Measurements from ENCODE around the gene ARRB1. TPM values are rescaled to one million over a fixed set of nuclear protein-coding genes. Genes with fewer than 3 reads are reported as not detected.
A peak's percentile ranks its signal among the peaks of the same experiment; 100 is the strongest.
"Not testable (repeated sequence)": the region's sequence is repeated elsewhere in the genome, so short reads cannot be mapped to it uniquely, and the experiment has no call there.

ARRB1 gene
- total RNA-seq, 1 donor from 2014 or later = 38.0 TPM

DNA sequence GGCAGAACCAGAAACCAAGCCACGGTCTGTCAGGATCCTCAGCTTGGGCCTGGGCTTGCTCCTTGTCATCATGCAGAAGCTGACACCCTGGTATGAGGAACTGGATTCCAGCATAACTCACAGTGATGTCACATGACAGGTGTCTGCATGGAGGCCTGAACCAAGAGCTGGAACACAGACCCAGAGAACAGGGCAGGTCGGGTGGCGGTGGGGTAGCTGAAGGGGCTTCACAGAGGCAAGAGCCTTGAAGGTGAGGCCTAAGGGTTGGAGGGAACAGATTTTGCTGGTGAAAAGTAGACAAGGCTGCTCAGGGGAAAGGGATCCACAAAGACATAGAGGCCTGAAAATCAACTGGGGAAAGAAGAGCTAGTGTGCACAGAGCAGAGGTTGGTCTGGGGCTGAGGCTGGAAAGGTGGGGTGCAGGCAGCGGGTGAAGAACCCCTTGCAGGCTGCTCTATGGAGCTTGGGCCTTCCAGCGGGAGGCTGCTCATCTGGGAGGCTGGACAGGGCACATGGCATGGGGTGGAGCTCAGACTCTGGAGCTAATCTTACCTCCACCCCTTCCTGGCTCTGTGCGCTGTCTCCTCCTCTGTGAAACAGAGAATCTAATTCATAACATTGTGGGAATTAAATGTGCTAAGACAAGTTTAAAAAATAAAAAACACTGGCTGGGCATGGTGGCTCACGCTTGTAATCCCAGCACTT, 29.4 kb upstream of the ARRB1 start:
- no peaks in the 10 kb centered on the region for H3K27me3 Mint-ChIP-seq (ENCODE audit: unreplicated experiment)
- peaks cover 3% of the 10 kb centered on the region for H3K9me3 Mint-ChIP-seq (ENCODE audit: unreplicated experiment)
- no peaks in the 10 kb centered on the region for H3K36me3 Mint-ChIP-seq (ENCODE audit: unreplicated experiment)
- H3K4me3 Mint-ChIP-seq (ENCODE audit: unreplicated experiment) = no peak overlapping the region
- no peak for DNase-seq
- H3K4me1 Mint-ChIP-seq (ENCODE audit: low read depth, unreplicated experiment) = peaks cover 1% of the 10 kb centered on the region
- H3K27ac Mint-ChIP-seq (ENCODE audit: unreplicated experiment) = no peak overlapping the region
- TF ChIP-seq, protein P1, sequence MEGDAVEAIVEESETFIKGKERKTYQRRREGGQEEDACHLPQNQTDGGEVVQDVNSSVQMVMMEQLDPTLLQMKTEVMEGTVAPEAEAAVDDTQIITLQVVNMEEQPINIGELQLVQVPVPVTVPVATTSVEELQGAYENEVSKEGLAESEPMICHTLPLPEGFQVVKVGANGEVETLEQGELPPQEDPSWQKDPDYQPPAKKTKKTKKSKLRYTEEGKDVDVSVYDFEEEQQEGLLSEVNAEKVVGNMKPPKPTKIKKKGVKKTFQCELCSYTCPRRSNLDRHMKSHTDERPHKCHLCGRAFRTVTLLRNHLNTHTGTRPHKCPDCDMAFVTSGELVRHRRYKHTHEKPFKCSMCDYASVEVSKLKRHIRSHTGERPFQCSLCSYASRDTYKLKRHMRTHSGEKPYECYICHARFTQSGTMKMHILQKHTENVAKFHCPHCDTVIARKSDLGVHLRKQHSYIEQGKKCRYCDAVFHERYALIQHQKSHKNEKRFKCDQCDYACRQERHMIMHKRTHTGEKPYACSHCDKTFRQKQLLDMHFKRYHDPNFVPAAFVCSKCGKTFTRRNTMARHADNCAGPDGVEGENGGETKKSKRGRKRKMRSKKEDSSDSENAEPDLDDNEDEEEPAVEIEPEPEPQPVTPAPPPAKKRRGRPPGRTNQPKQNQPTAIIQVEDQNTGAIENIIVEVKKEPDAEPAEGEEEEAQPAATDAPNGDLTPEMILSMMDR (IDR thresholded peaks at IDR 0.05; ENCODE audit: partially characterized antibody, unreplicated experiment) = no peak

DNA sequence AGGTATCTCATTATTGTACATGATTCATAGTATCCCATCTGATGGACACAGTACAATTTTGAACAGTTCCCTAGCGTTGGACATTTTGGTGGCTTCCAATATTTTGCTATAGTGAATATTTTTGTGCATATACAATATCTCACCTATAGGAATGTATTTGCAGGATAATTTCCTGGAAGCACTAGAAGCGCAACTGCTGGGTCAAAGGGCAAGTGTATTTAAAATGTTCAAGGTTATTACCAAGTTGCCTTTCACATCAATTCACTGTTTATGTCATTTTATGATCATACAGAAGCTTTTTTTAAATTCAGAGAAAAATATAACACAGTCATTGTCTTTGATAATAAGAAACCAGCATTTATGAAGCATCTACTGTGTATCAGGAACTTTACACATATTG, 28.8 kb upstream of the ARRB1 start:
- H3K4me3 Mint-ChIP-seq (ENCODE audit: unreplicated experiment) = no peak overlapping the region
- no peaks in the 10 kb centered on the region for H3K36me3 Mint-ChIP-seq (ENCODE audit: unreplicated experiment)
- H3K27me3 Mint-ChIP-seq (ENCODE audit: unreplicated experiment) = peaks cover 2% of the 10 kb centered on the region
- no peak for DNase-seq
- H3K4me1 Mint-ChIP-seq (ENCODE audit: low read depth, unreplicated experiment) = peaks cover 1% of the 10 kb centered on the region
- TF ChIP-seq, protein P1 (IDR thresholded peaks at IDR 0.05; ENCODE audit: partially characterized antibody, unreplicated experiment) = no peak
- peaks cover 3% of the 10 kb centered on the region for H3K9me3 Mint-ChIP-seq (ENCODE audit: unreplicated experiment)
- no peak overlapping the region for H3K27ac Mint-ChIP-seq (ENCODE audit: unreplicated experiment)

DNA sequence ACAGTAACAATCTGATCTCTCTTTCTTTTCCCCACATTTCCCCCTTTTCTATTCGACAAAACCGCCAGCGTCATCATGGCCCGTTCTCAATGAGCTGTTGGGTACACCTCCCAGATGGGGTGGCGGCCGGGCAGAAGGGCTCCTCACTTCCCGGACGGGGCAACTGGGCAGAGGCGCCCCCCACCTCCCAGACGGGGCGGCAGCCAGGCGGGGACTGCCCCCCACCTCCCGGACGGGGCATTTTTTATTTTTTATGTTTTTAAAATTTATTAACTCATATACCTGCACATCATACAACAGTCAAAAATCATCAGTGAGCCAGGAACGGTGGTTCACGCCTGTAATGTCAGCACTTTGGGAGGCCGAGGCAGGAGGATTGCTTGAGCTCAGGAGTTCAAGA, 27.3 kb upstream of the ARRB1 start:
- not testable (repeated sequence) for H3K27ac Mint-ChIP-seq (ENCODE audit: unreplicated experiment); H3K27me3 Mint-ChIP-seq (ENCODE audit: unreplicated experiment); H3K4me3 Mint-ChIP-seq (ENCODE audit: unreplicated experiment); H3K9me3 Mint-ChIP-seq (ENCODE audit: unreplicated experiment); DNase-seq; H3K36me3 Mint-ChIP-seq (ENCODE audit: unreplicated experiment); H3K4me1 Mint-ChIP-seq (ENCODE audit: low read depth, unreplicated experiment)

DNA sequence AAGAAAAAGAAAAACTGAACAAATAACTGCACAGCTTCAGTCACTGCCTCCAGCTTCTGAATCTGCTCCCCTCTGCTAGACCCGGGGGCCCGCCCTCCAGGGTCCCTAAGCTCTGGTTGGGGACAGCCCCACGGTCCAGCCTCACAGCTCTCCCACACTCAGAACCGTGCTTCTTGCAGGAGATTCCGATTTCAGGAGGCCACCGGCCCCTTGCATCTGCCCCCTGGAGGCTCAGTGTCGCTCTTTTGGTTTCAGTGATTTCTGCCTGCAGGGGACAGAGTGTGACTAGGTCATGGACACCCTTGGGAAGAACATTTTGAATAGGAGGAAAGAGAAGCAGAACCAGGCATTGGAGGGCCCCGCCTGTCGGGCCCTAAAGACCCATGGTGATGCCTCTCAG, 24.7 kb upstream of the ARRB1 start:
- TF ChIP-seq, protein P1 (IDR thresholded peaks at IDR 0.05; ENCODE audit: partially characterized antibody, unreplicated experiment) = no peak
- no peak for DNase-seq
- no peaks in the 10 kb centered on the region for H3K36me3 Mint-ChIP-seq (ENCODE audit: unreplicated experiment)
- no peak overlapping the region for H3K27ac Mint-ChIP-seq (ENCODE audit: unreplicated experiment)
- peaks cover 2% of the 10 kb centered on the region for H3K27me3 Mint-ChIP-seq (ENCODE audit: unreplicated experiment)
- H3K4me3 Mint-ChIP-seq (ENCODE audit: unreplicated experiment) = no peak overlapping the region
- peaks cover 3% of the 10 kb centered on the region for H3K9me3 Mint-ChIP-seq (ENCODE audit: unreplicated experiment)
- H3K4me1 Mint-ChIP-seq (ENCODE audit: low read depth, unreplicated experiment) = peaks cover 1% of the 10 kb centered on the region

DNA sequence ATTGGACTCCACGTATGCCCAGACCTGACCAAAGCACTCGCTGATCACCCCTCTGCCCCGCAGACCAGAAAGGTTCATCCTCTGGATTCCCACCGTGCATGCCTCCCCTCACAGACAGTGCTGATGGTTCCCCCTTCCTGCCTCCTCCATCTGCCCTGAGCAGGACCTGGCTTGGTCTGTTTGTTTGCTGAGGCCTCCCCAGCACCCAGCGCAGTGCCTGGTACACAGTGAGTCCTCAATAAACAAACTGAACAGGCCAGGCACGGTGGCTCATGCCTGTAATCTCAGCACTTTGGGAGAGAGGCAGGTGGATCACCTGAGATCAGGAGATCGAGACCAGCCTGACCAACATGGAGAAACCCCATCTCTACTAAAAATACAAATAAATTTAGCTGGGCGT, 24.2 kb upstream of the ARRB1 start:
- TF ChIP-seq, protein P1 (IDR thresholded peaks at IDR 0.05; ENCODE audit: partially characterized antibody, unreplicated experiment) = no peak
- peaks cover 1% of the 10 kb centered on the region for H3K9me3 Mint-ChIP-seq (ENCODE audit: unreplicated experiment)
- no peak overlapping the region for H3K4me3 Mint-ChIP-seq (ENCODE audit: unreplicated experiment)
- H3K27ac Mint-ChIP-seq (ENCODE audit: unreplicated experiment) = peak overlapping the region; percentile 25
- H3K36me3 Mint-ChIP-seq (ENCODE audit: unreplicated experiment) = no peaks in the 10 kb centered on the region
- H3K27me3 Mint-ChIP-seq (ENCODE audit: unreplicated experiment) = peaks cover 2% of the 10 kb centered on the region
- DNase-seq = no peak
- peaks cover 1% of the 10 kb centered on the region for H3K4me1 Mint-ChIP-seq (ENCODE audit: low read depth, unreplicated experiment)

All from glutamatergic neuron (in vitro differentiated cells).